NCI-H82 treated with DMSO at 0.1 percent for 48 hours (cell line): ENCODE results near the gene KCNMA1.

Source experiments
- DNase-seq: peaks from one replicate; lab custom pipeline; 2025; ENCODE audit not compliant: unreplicated experiment; lab: John Stamatoyannopoulos, UW

KCNMA1 gene

GRCh38 chr10:77139252-77140160, 498.1 kb downstream of the KCNMA1 start:
- DNase-seq, result no peak

- no peak for DNase-seq
Observed at GRCh38 chr10:77138541-77138940, 499.1 kb downstream of the KCNMA1 start.

GRCh38 chr10:77135555-77135954, 502.1 kb downstream of the KCNMA1 start:
- no peak for DNase-seq

GRCh38 chr10:77131214-77131613, 506.4 kb downstream of the KCNMA1 start:
- no peak for DNase-seq

GRCh38 chr10:77127243-77127642, 510.4 kb downstream of the KCNMA1 start:
- no peak for DNase-seq

GRCh38 chr10:77125231-77125630, 512.4 kb downstream of the KCNMA1 start:
- no peak for DNase-seq

- DNase-seq, result no peak
Observed at GRCh38 chr10:77123330-77123729, 514.3 kb downstream of the KCNMA1 start.

GRCh38 chr10:77121829-77122228, 515.8 kb downstream of the KCNMA1 start:
- DNase-seq, result no peak

- DNase-seq, result no peak
Observed at GRCh38 chr10:77120666-77121376, 516.8 kb downstream of the KCNMA1 start.

- DNase-seq, result no peak
Observed at GRCh38 chr10:77120012-77120411, 517.6 kb downstream of the KCNMA1 start.

GRCh38 chr10:77118603-77119282, 518.9 kb downstream of the KCNMA1 start:
- no peak for DNase-seq

GRCh38 chr10:77117501-77117900, 520.1 kb downstream of the KCNMA1 start:
- no peak for DNase-seq

GRCh38 chr10:77116904-77117303, 520.7 kb downstream of the KCNMA1 start:
- DNase-seq, result no peak

- DNase-seq, result no peak
Observed at GRCh38 chr10:77114181-77114821, 523.3 kb downstream of the KCNMA1 start.

- DNase-seq, result no peak
Observed at GRCh38 chr10:77111611-77112550, 525.7 kb downstream of the KCNMA1 start.

GRCh38 chr10:77110757-77111156, 526.9 kb downstream of the KCNMA1 start:
- DNase-seq, result no peak

GRCh38 chr10:77109351-77109994, 528.1 kb downstream of the KCNMA1 start:
- no peak for DNase-seq

- no peak for DNase-seq
Observed at GRCh38 chr10:77106676-77107075, 530.9 kb downstream of the KCNMA1 start.

GRCh38 chr10:77105761-77106221, 531.8 kb downstream of the KCNMA1 start:
- no peak for DNase-seq
